Glutamatergic neuron (in vitro differentiated cells): ENCODE results near the gene SPTBN1. TPM values are rescaled to one million over a fixed set of nuclear protein-coding genes. Genes with fewer than 3 reads are reported as not detected.

ENCODE experiments used
- DNase-seq: peaks from one replicate; pipeline ENCODE4 v3.0.0; 2022
- H3K27ac Mint-ChIP-seq: one replicate; pipeline ENCODE4 v1.8.0; 2020; ENCODE audit warnings: mild to moderate bottlenecking, mixed read lengths, inconsistent platforms; ENCODE audit not compliant: unreplicated experiment
- H3K27me3 Mint-ChIP-seq: one replicate; pipeline ENCODE4 v1.8.0; 2020; ENCODE audit warnings: mild to moderate bottlenecking, moderate library complexity, mixed read lengths, inconsistent platforms; ENCODE audit not compliant: unreplicated experiment
- H3K36me3 Mint-ChIP-seq: one replicate; pipeline ENCODE4 v1.8.0; 2020; ENCODE audit warnings: mild to moderate bottlenecking, mixed read lengths, inconsistent platforms; ENCODE audit not compliant: unreplicated experiment
- H3K4me1 Mint-ChIP-seq: one replicate; pipeline ENCODE4 v1.8.0; 2020; ENCODE audit warnings: mild to moderate bottlenecking, low read depth, mixed read lengths, inconsistent platforms; ENCODE audit not compliant: unreplicated experiment
- H3K4me3 Mint-ChIP-seq: one replicate; pipeline ENCODE4 v1.8.0; 2020; ENCODE audit warnings: mild to moderate bottlenecking, mixed read lengths, inconsistent platforms; ENCODE audit not compliant: unreplicated experiment
- H3K9me3 Mint-ChIP-seq: one replicate; pipeline ENCODE4 v1.8.0; 2020; ENCODE audit warnings: mild to moderate bottlenecking, moderate library complexity, mixed read lengths, inconsistent platforms; ENCODE audit not compliant: unreplicated experiment
- CTCF ChIP-seq: fragments of 200-600 bp; sonication (generic); IDR thresholded peaks from one replicate; pipeline ENCODE4 v1.5.0; 2021; ENCODE audit not compliant: partially characterized antibody, unreplicated experiment
- total RNA-seq: library from RNA; stranded (reverse); fragmentation: NEBNext Ultra II Directional; extraction: Animal tissue kit (Norgen Biotek cat#: 25700); gene quantifications from one replicate; pipeline ENCODE4 v1.2.1, GENCODE V29; 2021; ENCODE audit not compliant: unreplicated experiment

The SPTBN1 gene
- total RNA-seq, 1 donor from 2014 or later: 385 TPM

GRCh38 chr2:54578648-54579045 is 122.5 kb downstream of the SPTBN1 start:
- H3K27me3 Mint-ChIP-seq: no peaks in the 10 kb centered on the region
- H3K27ac Mint-ChIP-seq: no peak overlapping the region
- peaks cover 2% of the 10 kb centered on the region for H3K9me3 Mint-ChIP-seq
- peaks cover 30% of the 10 kb centered on the region for H3K4me1 Mint-ChIP-seq
- DNase-seq: no peak
- TF ChIP-seq CTCF: no peak
- no peak overlapping the region for H3K4me3 Mint-ChIP-seq
- peaks cover 4% of the 10 kb centered on the region for H3K36me3 Mint-ChIP-seq

- Mint-ChIP-seq H3K4me3 (no peak overlapping the region), H3K4me1 (peaks cover 30% of the 10 kb centered on the region), H3K27ac (no peak overlapping the region), H3K36me3 (peaks cover 4% of the 10 kb centered on the region), H3K9me3 (peaks cover 2% of the 10 kb centered on the region), H3K27me3 (no peaks in the 10 kb centered on the region)
- DNase-seq: no peak
- no peak for TF ChIP-seq CTCF
Observed at GRCh38 chr2:54579061-54579681, 123.0 kb downstream of the SPTBN1 start.

- H3K9me3 Mint-ChIP-seq: peaks cover 2% of the 10 kb centered on the region
- no peak for DNase-seq
- peaks cover 4% of the 10 kb centered on the region for H3K36me3 Mint-ChIP-seq
- H3K27me3 Mint-ChIP-seq: no peaks in the 10 kb centered on the region
- H3K27ac Mint-ChIP-seq: no peak overlapping the region
- no peak for TF ChIP-seq CTCF
- peaks cover 22% of the 10 kb centered on the region for H3K4me1 Mint-ChIP-seq
- H3K4me3 Mint-ChIP-seq: no peak overlapping the region
Observed at GRCh38 chr2:54579682-54580620, 123.8 kb downstream of the SPTBN1 start.

GRCh38 chr2:54581326-54582039 is 125.4 kb downstream of the SPTBN1 start:
- no peak for DNase-seq
- Mint-ChIP-seq H3K27ac (no peak overlapping the region), H3K36me3 (peaks cover 4% of the 10 kb centered on the region), H3K27me3 (no peaks in the 10 kb centered on the region), H3K4me1 (peaks cover 22% of the 10 kb centered on the region), H3K4me3 (no peak overlapping the region), H3K9me3 (peaks cover 3% of the 10 kb centered on the region)
- no peak for TF ChIP-seq CTCF
